Left renal pelvis (tissue), 4 donors: Measurements from ENCODE around the gene ST7. TPM values are rescaled to one million over a fixed set of nuclear protein-coding genes. Genes with fewer than 3 reads are reported as not detected.

Experiments
- polyA plus RNA-seq, 4 donors: library from polyadenylated mRNA; unstranded; fragments of 120-200 nt; gene quantifications; one replicate each; pipeline ENCODE4 v1.2.1, GENCODE V29; 2013; ENCODE audit not compliant: insufficient read length in 4 of 4

Gene ST7
- polyA plus RNA-seq, 4 donors = 18.4 to 28.5 (median 27.0) TPM

Other genes starting within 250 kb of the ST7 start
- 100 to 1,000 TPM; 121 to 241 (median 184) TPM for gene CAPZA2, start 90.9 kb upstream of the ST7 start, polyA plus RNA-seq